LNCAP (cell line): Measurements from ENCODE around the gene SLC4A9.

ENCODE experiments used
- CTCF ChIP-seq: fragments of 450-650 bp; IDR thresholded peaks from 2 replicates; pipeline ENCODE4 v1.5.1; 2017; ENCODE audit warnings: mild to moderate bottlenecking

Gene SLC4A9

GRCh38 chr5:140360101-140360500 is at the start of gene SLC4A9:
Gene SLC4A9, plus strand, starts transcription at chr5:140360194. Its CDS starts 43 bp downstream, at chr5:140360237.
- no peak for TF ChIP-seq CTCF

- TF ChIP-seq CTCF: no peak
Measured at GRCh38 chr5:140310434-140310833, 49.6 kb upstream of the SLC4A9 start.

- TF ChIP-seq CTCF: no peak
Measured at GRCh38 chr5:140311011-140311467, 49.0 kb upstream of the SLC4A9 start.

- no peak for TF ChIP-seq CTCF
Measured at GRCh38 chr5:140312067-140312790, 47.8 kb upstream of the SLC4A9 start.

- no peak for TF ChIP-seq CTCF
Measured at GRCh38 chr5:140312791-140313189, 47.2 kb upstream of the SLC4A9 start.

GRCh38 chr5:140317859-140318258 is 42.1 kb upstream of the SLC4A9 start:
- no peak for TF ChIP-seq CTCF

- no peak for TF ChIP-seq CTCF
Measured at GRCh38 chr5:140318792-140319191, 41.2 kb upstream of the SLC4A9 start.
